ENCODE data around the gene TMEM158. TPM values are rescaled to one million over a fixed set of nuclear protein-coding genes. Genes with fewer than 3 reads are reported as not detected.

TMEM158 gene
- total RNA-seq: not detected

GRCh38 chr3:45226206-45226915 is at the start of gene TMEM158:
TSS of gene TMEM158 (minus strand) at chr3:45226287. CDS start at chr3:45226027, 260 bp downstream.
- ChIA-PET CTCF (interaction anchor here (0.5 to 1.4 kb wide), 3 partner anchors 186 to 401 kb away, joined by 3 to 4 read pairs (median 4); no protein-coding TSS in a partner anchor), POLR2A (no interaction called here)

DNA sequence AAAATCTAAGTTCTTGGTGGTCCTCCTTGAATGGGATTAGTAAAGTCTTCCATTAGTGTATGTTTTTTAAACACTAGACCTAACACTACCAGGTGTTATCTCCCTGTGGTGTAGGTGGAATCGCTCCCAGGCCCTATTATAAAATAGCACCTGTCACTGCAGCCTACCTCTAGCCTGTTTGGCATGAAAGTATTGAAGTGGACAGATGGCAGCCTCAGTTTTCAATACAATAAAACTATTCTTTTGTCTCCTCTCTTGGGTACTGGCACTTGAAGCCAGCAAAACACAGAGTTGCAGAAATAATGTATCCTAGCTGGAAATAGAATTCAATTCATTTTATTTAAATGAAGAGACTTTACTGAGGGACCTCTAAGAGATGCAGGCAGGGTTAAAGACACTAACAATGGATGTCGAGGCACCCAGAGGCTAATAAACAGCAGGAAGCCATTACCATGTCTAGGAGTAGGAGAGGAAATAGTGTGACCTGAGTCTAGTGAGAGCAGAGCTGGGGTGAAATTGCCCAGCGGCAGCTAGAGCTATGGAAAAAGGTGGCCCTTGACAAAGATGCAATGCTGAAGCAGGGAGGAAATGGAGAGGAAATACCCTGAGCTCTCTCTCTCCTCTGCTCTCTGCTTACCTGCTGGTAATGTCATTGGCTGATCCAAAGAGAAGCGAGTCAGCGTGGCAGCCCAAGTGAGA is 49.1 kb upstream of the TMEM158 start:
- ChIA-PET CTCF (no interaction called here), POLR2A (no interaction called here)

DNA sequence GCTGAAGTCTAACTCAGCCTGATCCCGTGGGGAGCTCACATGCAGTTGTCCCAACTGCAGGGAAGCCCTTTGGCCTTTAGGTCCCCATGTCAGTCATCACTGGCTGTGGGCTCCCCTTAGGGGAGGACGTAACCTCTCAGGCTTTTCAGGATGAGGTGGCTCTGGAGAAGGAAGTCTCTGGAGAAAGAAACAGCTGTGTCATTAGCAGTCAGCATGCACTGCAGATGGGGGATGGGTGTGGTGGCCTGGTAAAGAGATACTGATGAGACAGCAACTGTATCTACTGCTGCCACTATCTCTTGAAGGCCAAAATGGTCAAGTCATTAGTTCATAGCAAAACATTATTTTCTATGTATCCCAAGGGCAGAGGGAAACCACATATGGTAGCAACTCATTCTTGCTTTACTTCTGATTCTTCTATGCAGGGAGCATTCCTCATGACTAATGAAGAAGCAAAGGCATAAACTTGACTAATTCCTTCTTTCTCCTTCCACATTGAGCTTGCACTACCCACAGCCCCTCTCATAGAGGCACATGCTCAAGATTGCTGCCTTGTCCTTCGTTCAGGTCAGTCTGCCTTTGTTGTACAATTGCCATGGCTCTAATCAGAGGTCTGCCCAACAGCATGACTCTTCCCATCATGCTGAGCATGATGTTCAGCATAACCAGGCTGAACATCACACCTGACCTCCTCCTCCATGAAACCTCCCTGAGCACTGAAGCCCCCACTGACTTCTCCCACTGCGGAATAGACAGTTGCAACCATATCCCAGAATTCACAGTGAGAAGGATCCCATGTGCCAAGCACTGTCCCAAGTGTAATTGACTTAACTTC is 47.8 kb upstream of the TMEM158 start:
- ChIA-PET POLR2A (no interaction called here), CTCF (no interaction called here)

- POLR2A ChIA-PET: no interaction called here
- CTCF ChIA-PET: no interaction called here
Observed at GRCh38 chr3:45272828-45273470, 46.9 kb upstream of the TMEM158 start.

- CTCF ChIA-PET: no interaction called here
Observed at GRCh38 chr3:45272032-45272810, 46.1 kb upstream of the TMEM158 start.

DNA sequence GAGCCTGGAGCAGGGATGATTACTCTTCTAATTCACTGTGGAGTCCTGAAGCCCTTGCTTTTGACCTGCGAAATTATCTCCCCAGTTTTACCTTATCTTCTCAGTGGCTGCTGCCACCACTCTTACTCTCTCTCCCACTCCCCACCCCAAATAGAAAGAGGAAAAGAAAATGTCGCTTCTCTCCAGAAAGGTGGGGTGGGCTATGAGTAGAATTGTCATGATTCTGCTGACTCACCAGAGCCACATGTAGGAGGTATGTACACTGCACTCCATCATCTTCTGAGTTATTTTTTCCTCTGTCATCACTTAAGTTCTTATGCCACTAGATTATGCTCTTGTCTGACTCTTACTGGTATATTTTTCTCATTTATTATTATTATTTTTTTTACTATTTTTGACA is 43.9 kb upstream of the TMEM158 start:
- CTCF ChIA-PET: no interaction called here

More at GRCh38 chr3:45272032-45272810, 46.1 kb upstream of the TMEM158 start:
- POLR2A ChIA-PET: no interaction called here

DNA sequence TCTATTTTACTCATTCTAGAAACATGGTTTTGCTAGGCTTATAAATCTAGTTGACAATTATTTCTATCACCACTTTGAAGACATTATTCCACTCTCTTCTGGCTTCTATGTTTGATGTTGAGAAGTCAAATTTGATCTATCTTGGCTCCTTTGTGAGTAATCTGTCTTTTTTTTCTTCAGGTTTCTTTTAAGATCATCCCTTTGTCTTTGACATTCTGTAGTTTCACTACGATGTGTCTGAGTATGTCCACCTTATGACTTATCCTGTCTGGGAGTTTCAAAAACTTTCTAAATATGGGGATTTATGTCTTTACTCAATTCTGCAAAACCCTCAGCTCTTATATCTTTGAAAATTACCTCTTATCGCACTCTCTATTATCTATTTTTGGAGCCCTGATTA is 41.0 kb upstream of the TMEM158 start:
- ChIA-PET POLR2A (no interaction called here), CTCF (no interaction called here)

More for the DNA sequence above, 43.9 kb upstream of the TMEM158 start:
- POLR2A ChIA-PET: no interaction called here

- CTCF ChIA-PET: no interaction called here
- POLR2A ChIA-PET: no interaction called here
Observed at GRCh38 chr3:45261333-45262110, 35.4 kb upstream of the TMEM158 start.

DNA sequence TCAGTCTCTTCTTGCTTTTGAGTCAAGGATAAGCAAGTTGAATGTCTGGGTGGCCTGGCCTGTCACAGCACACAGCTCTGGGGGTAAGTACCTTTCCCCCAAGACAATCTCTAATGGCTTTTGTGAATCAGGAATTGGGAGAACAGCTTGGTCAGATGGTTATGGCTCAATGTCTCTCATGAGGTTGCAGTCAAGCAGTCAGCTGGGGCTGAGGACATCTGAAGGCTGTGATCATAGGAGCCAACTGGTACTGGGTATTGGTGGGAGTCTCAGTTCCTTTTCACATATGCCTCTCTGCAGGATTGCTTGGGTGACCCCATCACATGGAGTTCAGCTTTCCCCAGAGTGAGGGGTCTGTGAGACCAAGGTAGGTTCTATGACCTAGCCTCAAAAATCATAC is 33.0 kb upstream of the TMEM158 start:
- ChIA-PET POLR2A (no interaction called here), CTCF (no interaction called here)

DNA sequence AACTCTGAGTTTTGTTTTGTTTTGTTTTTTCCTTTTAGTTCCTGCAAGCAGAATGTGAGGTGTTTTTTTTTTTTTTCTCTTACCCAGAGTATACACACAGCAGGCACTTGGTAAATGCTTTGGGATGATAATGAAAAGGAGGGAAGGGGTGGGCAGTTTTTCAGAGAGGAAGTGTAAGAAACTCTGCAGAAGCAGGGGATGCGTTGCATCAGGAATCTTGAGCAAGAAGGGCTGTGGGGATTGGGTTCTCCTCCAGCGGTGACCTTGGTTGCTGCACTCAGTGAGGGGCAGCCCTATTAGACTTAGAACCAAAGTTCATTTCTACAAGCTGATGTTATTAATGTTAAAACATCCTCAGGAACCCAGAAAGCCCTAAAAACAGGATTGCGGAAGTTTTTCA is 32.2 kb upstream of the TMEM158 start:
- POLR2A ChIA-PET: no interaction called here
- CTCF ChIA-PET: interaction anchor here (0.5 kb wide), 1 partner anchor 23 kb away, joined by 3 read pairs; no protein-coding TSS in a partner anchor

GRCh38 chr3:45253316-45253715 is 27.2 kb upstream of the TMEM158 start:
- POLR2A ChIA-PET: no interaction called here

DNA sequence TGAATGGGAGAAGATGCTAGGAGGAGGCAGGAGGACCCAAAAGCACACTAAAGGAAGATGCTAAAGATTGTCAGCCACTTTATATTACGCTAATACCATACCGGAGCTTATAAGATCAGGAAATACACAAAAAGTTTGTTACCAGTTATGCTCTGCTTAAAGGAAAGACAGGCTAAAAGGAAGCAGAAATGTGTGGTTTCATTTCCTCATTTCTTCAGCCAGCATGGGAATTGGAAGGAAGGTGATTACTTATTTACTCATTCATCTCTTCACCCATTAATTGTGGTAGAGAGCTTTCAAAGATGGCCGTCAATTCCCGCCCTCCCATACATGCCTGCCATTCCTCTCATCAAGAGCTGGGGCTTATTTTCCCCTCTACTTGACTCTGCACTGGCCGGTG is 26.7 kb upstream of the TMEM158 start:
- ChIA-PET CTCF (no interaction called here), POLR2A (no interaction called here)

More at GRCh38 chr3:45253316-45253715, 27.2 kb upstream of the TMEM158 start:
- CTCF ChIA-PET: no interaction called here

- ChIA-PET CTCF (no interaction called here), POLR2A (no interaction called here)
Observed at GRCh38 chr3:45249391-45249790, 23.3 kb upstream of the TMEM158 start.

DNA sequence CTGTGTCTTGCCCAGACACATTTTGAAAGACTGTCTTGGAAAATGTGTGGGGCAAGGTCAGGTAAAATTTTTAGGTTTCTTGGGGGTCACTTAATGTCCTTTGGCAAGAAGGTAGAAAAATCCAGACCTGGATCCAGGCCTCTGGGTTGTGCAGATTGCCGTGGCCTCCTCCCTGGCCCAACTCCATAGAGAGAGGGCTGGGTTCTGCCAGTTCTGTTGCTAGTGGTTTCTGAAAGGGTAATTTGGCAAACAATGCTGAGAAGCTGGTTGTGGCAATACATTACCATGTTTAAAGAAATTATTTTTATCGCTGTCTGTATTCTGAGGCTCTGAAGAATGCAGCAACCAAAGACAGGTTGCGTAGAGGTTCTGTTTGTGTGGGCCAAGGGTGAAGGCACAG is 20.2 kb upstream of the TMEM158 start:
- ChIA-PET CTCF (no interaction called here), POLR2A (no interaction called here)

DNA sequence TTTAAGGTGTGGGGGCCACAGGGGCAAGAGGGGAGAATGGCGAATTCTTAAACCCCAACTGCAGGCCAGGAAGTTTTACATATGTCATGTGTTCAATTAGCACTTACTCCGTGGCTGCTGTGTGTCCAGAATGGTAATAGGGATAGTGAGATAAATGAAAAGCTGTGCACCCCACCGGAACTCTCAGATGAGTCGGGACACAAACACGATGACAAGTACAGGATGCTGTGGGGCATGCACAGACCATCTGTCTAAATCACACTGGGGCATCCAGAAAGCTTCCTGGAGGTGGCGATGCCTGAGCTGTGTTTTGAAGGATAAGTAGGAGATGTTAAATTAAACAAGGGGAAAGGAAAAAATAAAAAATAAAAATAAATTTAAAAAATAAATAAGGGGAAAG is 18.3 kb upstream of the TMEM158 start:
- ChIA-PET CTCF (no interaction called here), POLR2A (no interaction called here)

DNA sequence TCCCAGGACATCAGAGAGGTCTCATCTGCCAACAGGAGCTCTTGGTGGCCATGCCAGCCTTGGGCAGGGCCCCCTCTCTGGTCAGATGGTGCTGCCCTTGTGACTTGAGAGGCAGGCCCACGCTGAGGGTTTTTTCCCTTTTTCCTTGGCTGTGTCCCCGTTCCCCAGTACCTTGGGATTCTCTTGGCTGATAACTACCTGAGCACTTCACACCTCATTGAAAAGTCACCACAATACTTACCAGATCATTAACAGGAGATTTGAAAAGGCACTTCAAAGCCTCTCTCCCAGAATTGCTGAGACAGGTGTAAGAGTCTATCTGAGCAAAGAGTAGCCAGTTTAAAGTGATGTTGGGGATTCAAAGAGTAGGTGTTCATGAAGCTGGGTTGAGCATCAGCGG is 15.1 kb upstream of the TMEM158 start:
- CTCF ChIA-PET: no interaction called here
- POLR2A ChIA-PET: no interaction called here

DNA sequence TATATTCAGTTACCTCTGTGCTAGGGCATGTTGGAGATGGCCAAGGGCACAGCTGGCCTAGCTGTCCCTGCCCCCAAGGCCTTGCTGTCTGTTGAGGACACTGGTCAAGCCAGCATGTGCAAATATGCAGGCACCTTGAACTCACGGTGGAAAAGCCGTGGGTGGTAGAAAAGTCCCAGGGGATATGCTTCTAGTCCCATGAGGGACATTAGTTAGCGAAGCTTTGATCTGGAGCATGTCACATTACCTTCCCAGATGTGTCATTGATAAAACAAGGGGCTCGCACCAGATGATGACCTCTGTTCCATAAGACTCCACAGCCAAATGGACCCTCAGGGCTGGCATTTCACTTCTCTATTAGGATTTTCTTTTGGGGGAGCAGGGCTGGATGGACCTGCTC is 14.2 kb upstream of the TMEM158 start:
- ChIA-PET POLR2A (no interaction called here), CTCF (no interaction called here)

GRCh38 chr3:45239254-45239653 is 13.2 kb upstream of the TMEM158 start:
- POLR2A ChIA-PET: no interaction called here
- CTCF ChIA-PET: no interaction called here

DNA sequence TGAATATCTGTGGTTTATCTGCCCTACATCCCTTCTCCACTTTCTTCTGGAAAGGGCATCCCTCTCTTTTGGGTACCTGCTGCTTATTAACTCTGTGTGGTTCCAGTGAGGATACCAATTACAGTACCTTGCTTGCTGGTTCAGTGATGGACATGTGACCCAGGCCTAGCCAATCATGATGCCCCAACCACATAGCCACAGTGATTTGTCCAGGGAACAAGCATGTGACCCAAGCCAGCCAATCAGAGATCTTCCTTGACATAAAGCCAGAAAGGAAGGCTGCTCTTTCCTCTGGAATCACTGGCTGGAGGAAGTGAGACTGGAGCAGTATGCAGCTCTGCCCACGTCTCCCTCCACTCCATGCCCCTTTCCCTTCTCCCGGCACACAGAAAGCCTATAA is 10.9 kb upstream of the TMEM158 start:
- POLR2A ChIA-PET: no interaction called here

More for the DNA sequence above, 10.9 kb upstream of the TMEM158 start:
- CTCF ChIA-PET: no interaction called here
